MM.1S (cell line): ENCODE data around the gene SYNGR2.

Experiments
- DNase-seq: peaks from one replicate; pipeline ENCODE4 v3.0.0-alpha.2; 2015
- H2AFZ ChIP-seq: fragments of 300-600 bp; sonication (generic); 2 replicates; pipeline ENCODE4 v1.6.0; 2016; ENCODE audit warnings: antibody characterized with exemption, low read length
- H3F3A ChIP-seq: fragments of 300-600 bp; sonication (generic); 2 replicates; pipeline ENCODE4 v1.6.1; 2016; ENCODE audit warnings: mild to moderate bottlenecking, antibody characterized with exemption, low read length, moderate library complexity, mixed read lengths; ENCODE audit not compliant: insufficient read depth
- H3K27ac ChIP-seq: fragments of 300-600 bp; sonication (generic); 2 replicates; pipeline ENCODE4 v1.5.1; 2016; ENCODE audit warnings: mild to moderate bottlenecking, low read length
- H3K27me3 ChIP-seq: fragments of 300-600 bp; sonication (generic); replicated peaks from 2 replicates; pipeline ENCODE4 v1.6.0; 2016; ENCODE audit warnings: low read length; ENCODE audit not compliant: insufficient read depth
- H3K36me3 ChIP-seq: fragments of 300-600 bp; sonication (generic); replicated peaks from 2 replicates; pipeline ENCODE4 v1.6.1; 2016; ENCODE audit warnings: mild to moderate bottlenecking, low read length, mixed read lengths; ENCODE audit not compliant: insufficient read depth
- H3K4me1 ChIP-seq: fragments of 300-600 bp; sonication (generic); 2 replicates; pipeline ENCODE4 v1.6.1; 2016; ENCODE audit warnings: low read length, mixed read lengths
- H3K4me2 ChIP-seq: fragments of 300-600 bp; sonication (generic); 2 replicates; pipeline ENCODE4 v1.6.0; 2016; ENCODE audit warnings: low read depth, low read length
- H3K4me3 ChIP-seq: fragments of 300-600 bp; sonication (generic); 2 replicates; pipeline ENCODE4 v1.5.1; 2016; ENCODE audit warnings: low read length, mixed read lengths
- H3K79me2 ChIP-seq: fragments of 300-600 bp; sonication (generic); 2 replicates; pipeline ENCODE4 v1.6.1; 2016; ENCODE audit warnings: mixed run types, low read length, mixed read lengths
- H3K9ac ChIP-seq: fragments of 300-600 bp; sonication (generic); 2 replicates; pipeline ENCODE4 v1.6.1; 2016; ENCODE audit warnings: low read length, mixed read lengths
- H3K9me2 ChIP-seq: fragments of 300-600 bp; sonication (generic); replicated peaks from 2 replicates; pipeline ENCODE4 v1.6.1; 2016; ENCODE audit warnings: mild to moderate bottlenecking, low read length, mixed read lengths; ENCODE audit not compliant: insufficient read depth
- H3K9me3 ChIP-seq: fragments of 300-600 bp; sonication (generic); replicated peaks from 2 replicates; pipeline ENCODE4 v1.6.1; 2016; ENCODE audit warnings: mild to moderate bottlenecking, low read length, mixed read lengths; ENCODE audit not compliant: insufficient read depth
- H4K20me1 ChIP-seq: fragments of 300-600 bp; sonication (generic); 2 replicates; pipeline ENCODE4 v1.6.1; 2016; ENCODE audit warnings: mild to moderate bottlenecking, low read length, moderate library complexity, mixed read lengths; ENCODE audit not compliant: insufficient read depth
- EZH2 ChIP-seq: fragments of 300-600 bp; sonication (generic); optimal IDR thresholded peaks from 2 replicates; pipeline ENCODE3; 2017; ENCODE audit warnings: low read depth, mild to moderate bottlenecking, antibody characterized with exemption, low read length, mixed read lengths
- EZH2phosphoT487 ChIP-seq: fragments of 300-600 bp; sonication (generic); IDR thresholded peaks from 2 replicates; pipeline ENCODE4 v1.6.1; 2018; ENCODE audit warnings: antibody characterized with exemption, low read length
- TF ChIP-seq, protein P1 (sequence below): fragments of 300-600 bp; sonication (generic); IDR thresholded peaks from 2 replicates; pipeline ENCODE4 v1.5.1; 2016; ENCODE audit warnings: antibody characterized with exemption, low read length, mixed read lengths

The SYNGR2 gene

DNA sequence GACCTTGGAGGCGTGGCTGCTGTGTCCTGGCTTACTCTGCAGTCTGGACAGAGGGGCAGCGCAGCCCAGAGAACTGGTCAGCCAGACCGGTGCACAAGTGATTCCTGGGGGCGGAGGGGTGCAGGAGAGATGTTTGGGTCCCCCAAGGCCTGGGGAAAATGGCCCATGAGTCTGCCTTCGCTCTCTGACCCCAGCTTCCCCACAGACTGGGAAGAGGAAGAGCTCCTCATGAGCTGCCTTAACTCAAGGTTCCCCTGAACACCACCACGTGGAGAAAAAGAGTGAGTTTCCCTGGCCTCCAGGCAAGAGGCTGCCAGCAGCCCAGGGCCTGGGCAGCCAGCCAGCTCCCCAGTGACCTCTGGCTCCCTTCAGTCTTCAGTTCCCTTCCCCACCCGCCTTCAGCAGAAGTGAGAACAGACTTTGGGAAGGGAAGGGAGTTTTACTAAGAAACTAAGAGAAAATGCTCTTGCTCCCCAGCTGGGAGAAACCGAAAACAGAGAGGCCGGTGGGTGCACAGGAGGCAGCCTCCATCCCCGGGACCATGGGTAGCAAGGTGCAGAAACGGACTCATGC lies 24.1 kb upstream of the SYNGR2 start:
- Histone ChIP-seq H3K36me3 (no peaks in the 10 kb centered on the region), H3K9me2 (no peaks in the 10 kb centered on the region), H4K20me1 (no peaks in the 10 kb centered on the region), H3K4me1 (peaks cover 72% of the 10 kb centered on the region), H2AFZ (no peak overlapping the region), H3F3A (peaks cover 54% of the 10 kb centered on the region), H3K27ac (peak overlapping the region; percentile 80; the same call in 1 of the 2 replicates), H3K79me2 (peaks cover 3% of the 10 kb centered on the region; the same call in 1 of the 2 replicates), H3K4me3 (no peak overlapping the region), H3K27me3 (no peaks in the 10 kb centered on the region), H3K9me3 (no peaks in the 10 kb centered on the region), H3K4me2 (peak overlapping the region; percentile 48; the same call in 1 of the 2 replicates), H3K9ac (peak overlapping the region; percentile 7; the same call in 1 of the 2 replicates)
- peak; percentile 37 for DNase-seq
- TF ChIP-seq EZH2phosphoT487 (no peak), EZH2 (no peak)
- TF ChIP-seq, protein P1, sequence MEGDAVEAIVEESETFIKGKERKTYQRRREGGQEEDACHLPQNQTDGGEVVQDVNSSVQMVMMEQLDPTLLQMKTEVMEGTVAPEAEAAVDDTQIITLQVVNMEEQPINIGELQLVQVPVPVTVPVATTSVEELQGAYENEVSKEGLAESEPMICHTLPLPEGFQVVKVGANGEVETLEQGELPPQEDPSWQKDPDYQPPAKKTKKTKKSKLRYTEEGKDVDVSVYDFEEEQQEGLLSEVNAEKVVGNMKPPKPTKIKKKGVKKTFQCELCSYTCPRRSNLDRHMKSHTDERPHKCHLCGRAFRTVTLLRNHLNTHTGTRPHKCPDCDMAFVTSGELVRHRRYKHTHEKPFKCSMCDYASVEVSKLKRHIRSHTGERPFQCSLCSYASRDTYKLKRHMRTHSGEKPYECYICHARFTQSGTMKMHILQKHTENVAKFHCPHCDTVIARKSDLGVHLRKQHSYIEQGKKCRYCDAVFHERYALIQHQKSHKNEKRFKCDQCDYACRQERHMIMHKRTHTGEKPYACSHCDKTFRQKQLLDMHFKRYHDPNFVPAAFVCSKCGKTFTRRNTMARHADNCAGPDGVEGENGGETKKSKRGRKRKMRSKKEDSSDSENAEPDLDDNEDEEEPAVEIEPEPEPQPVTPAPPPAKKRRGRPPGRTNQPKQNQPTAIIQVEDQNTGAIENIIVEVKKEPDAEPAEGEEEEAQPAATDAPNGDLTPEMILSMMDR = peak; percentile 10; the same call in 1 of the 2 replicates

DNA sequence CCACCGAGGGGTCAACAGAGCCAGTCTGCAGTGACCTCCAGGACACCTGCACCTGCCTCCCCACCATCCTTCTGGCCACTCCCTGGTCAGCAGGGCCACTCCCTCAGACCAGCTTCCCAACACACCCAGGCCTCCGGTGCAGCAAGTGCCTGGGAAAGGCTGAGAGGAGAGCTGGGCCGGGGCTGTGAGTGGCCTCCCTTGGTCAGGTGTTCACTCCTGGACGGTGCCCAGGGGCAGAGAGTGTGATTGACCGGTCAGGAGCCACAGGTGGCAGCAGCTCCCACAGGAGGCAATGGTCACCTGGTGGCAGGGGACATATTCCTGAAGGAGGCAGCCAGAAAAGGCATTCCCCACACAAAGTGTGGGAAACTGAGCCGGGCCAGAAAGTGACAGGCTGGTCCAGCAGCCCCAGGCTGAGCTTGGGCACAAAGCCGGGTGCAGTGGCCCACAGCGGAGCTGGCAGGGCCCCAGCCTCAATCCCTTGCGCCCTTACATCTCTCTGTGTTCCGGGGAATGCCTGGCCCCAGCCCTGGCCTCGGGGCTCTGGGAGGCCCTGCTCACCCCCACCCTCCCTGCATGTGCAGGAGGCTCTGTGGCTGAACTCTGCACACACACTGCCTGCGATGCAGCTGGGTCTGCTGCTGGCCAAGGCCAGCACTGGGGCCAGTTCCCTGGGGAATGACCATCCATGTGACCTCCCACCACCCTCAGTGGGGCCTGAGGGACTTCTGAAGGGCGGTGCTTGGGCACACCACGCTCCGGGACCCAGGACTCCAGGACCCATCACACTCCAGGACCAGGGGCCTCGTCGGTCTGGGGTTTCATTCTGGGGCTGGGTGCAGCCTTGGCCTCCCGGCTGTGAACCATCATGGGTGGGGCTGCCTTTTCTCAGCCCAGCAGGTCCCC lies 23.4 kb upstream of the SYNGR2 start:
- Histone ChIP-seq H3K4me3 (no peak overlapping the region), H3K27ac (peak overlapping the region; percentile 80; the same call in 1 of the 2 replicates), H3K4me2 (peak overlapping the region; percentile 48; the same call in 1 of the 2 replicates), H3F3A (peaks cover 48% of the 10 kb centered on the region), H3K9me3 (no peaks in the 10 kb centered on the region), H3K36me3 (no peaks in the 10 kb centered on the region), H3K9me2 (no peaks in the 10 kb centered on the region), H4K20me1 (no peaks in the 10 kb centered on the region), H3K79me2 (peaks cover 3% of the 10 kb centered on the region; the same call in 1 of the 2 replicates), H3K9ac (peak overlapping the region; percentile 7; the same call in 1 of the 2 replicates), H3K4me1 (peaks cover 72% of the 10 kb centered on the region), H3K27me3 (no peaks in the 10 kb centered on the region), H2AFZ (no peak overlapping the region)
- DNase-seq = no peak
- TF ChIP-seq EZH2 = no peak
- TF ChIP-seq EZH2phosphoT487 = no peak
- TF ChIP-seq, protein P1 = no peak

DNA sequence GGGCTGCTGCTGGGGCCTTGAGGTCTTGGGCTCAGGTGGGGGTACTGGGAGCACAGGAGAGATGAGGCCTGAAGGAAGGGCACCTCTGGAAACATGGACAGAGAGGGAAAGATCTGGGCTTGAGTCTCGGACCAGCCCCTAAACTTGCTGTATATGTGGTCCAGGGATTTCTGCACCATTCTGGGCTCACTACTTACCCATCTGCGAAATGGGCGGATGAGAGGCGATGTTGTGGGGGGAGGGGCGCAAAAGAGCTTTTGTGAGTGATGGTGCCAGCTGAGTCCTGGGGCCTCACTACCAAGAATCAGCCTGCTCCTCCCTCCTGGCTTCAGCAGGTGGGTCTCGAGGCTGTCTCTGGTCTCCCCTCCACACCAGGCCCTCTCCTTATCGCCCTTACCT lies 21.9 kb upstream of the SYNGR2 start:
- peaks cover 40% of the 10 kb centered on the region for H3F3A ChIP-seq
- H3K36me3 ChIP-seq = no peaks in the 10 kb centered on the region
- no peaks in the 10 kb centered on the region for H3K9me3 ChIP-seq
- no peaks in the 10 kb centered on the region; the same call in 1 of the 2 replicates for H3K79me2 ChIP-seq
- H3K27ac ChIP-seq = peak overlapping the region; percentile 77; the same call in 1 of the 2 replicates
- no peak for DNase-seq
- no peaks in the 10 kb centered on the region for H3K27me3 ChIP-seq
- H3K9ac ChIP-seq = no peak overlapping the region
- no peaks in the 10 kb centered on the region for H3K9me2 ChIP-seq
- no peak overlapping the region for H3K4me2 ChIP-seq
- no peak for TF ChIP-seq EZH2phosphoT487
- TF ChIP-seq, protein P1 = no peak
- no peak for TF ChIP-seq EZH2
- H2AFZ ChIP-seq = no peak overlapping the region
- H4K20me1 ChIP-seq = no peaks in the 10 kb centered on the region
- peaks cover 63% of the 10 kb centered on the region for H3K4me1 ChIP-seq
- no peak overlapping the region for H3K4me3 ChIP-seq
